GM19099 (cell line): ENCODE measurements around the gene SGIP1.

Source experiments
- POLR2A ChIP-seq: IDR thresholded peaks from 3 replicates; pipeline ENCODE4 v1.6.1; 2011; ENCODE audit warnings: low read depth; ENCODE audit not compliant: insufficient read length; ENCODE audit errors: extremely low read depth

SGIP1 gene

DNA sequence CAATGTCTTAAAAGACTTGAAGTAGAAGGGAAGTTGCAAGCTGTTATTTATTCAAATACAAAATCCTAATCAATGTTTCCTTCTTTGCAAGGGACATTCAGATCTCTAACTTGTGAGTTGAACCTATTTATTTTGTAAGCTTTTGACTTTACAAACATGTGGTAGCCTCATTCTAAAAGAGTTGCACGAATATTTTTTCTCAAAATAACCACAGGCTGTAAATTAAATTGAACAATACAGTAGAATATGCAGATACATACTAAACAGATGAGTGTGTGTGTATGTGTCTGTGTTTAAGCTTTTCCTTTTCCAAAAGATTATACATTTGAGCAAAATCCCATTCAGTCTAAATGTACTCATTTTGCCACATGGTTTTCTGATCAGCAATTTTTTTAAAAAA, 213.5 kb downstream of the SGIP1 start:
- TF ChIP-seq POLR2A: no peak

DNA sequence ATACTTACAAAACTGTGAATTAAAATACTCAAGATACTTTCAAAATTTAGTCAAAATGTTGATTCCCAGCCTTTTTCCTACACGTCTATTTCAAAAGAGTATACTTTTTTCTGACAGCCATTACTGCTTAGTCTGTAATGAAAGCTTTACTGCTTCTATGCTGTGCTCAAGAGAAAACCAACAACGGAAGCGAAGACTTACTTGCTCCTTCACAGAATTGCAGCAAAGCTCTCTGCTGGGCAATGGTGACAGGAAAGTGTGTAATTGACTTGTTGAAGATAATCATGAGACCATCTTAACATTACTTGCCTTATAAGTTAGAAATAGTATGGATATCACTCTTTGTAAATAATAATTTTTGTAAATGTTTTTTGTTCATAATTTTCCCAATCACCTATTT, 216.6 kb downstream of the SGIP1 start:
- TF ChIP-seq POLR2A: no peak

DNA sequence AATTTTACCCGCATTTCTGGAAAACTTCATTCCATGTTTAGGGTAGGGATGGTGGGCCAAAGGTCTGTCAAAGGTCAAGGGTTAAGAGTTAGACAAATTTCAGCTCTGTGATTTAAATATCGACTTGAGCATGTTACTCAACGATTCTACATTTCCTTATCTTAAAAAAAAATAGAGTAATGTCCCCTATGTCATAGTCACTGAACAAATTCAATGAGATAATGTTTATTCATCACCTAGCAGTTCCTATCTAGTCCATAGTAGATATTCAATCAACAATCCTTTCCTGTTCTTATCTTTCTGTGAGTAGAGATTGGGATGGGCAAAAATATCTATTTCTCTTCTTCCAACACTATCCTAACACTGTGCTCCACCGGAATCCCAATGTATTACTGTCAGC, 217.2 kb downstream of the SGIP1 start:
- no peak for TF ChIP-seq POLR2A

DNA sequence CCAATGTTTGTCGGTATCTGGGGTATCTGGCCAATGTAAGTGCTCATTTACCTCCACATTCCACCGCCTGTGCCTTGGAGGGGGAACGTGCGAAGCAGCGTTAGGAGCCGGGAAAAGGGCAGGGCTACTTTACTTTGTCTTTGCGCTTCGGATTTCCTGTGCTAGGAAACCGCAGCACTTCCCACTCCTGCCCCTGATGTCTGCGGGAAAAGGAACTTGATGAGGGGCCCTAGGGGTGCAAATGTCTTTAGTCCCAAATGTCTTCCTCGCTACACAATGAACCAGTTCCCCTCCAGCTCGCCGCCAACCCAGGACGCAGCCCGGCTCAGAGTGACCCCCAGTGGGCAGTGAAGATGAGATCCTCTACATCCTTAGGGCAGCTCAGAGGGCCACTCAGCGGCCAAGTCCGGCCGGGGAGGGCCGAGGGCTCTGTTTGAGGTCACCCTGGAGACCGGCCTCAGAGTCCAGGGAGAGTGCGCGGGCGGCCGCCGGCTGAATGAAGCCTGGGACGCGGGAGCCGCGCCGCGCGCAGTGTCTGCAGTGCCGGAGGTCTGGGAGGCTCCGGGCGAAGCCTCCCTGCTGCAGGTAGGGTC, 218.1 kb downstream of the SGIP1 start, which contains the start of gene DYNLT5:
Gene DYNLT5, plus strand, starts transcription at position 460 of the 593 bp plus-strand sequence. CDS start 2,200 bp downstream, outside the sequence.
- no peak for TF ChIP-seq POLR2A

DNA sequence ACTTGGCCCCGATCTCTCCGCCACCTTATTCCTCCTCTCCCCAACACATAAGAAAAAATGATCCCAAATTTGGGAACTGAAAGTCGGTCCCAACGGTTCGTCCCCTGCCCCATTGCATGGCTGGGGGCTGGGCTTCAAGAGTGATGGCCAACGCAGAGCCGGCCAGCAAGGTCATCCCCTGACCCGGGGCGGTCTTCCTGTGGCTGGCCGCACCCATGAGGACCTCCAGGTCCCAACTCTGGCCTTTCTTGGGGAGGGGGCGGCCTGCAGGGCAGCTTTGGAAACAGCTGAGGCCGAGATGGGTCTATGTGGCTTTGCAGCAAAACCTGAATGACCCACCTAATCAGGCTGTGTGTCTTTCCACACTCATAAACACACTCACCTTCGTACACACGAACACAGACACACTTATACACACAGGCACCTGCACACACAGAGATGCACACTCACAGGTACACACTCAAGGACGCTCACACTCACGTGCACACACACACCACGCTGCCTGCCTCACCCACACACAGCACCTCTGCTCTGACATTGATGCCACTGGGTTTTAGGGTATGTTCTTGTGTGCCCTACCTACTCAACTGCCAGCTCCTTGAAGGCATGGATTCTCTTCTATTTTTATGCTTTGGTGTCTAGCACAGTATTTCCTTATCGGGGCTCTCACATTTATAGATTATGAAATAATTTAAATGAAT, 218.9 kb downstream of the SGIP1 start:
- no peak for TF ChIP-seq POLR2A

DNA sequence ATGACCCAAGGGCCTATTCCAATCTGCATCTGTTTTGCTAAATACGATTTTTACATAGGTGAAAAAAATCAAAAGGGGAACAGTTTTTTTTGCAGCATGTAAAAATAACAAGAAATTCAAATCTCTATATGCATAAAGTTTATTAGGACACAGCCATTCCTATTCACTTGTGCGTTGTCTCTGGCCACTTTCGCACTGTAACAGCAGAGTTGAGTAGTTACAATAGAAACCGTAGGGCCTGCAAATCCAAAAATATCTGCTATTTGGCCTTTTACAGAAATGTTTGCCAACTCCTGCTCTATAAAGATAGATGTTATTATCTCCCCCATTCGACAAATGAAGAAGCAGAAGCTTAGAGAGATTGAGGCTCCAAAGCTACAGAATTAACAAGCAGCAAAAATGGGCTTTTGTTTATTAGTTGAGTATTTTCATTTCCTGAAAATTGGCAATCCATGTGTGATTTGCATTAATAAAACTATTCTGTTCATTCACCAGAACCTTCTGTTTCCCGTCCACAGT, 223.8 kb downstream of the SGIP1 start:
- TF ChIP-seq POLR2A: no peak

DNA sequence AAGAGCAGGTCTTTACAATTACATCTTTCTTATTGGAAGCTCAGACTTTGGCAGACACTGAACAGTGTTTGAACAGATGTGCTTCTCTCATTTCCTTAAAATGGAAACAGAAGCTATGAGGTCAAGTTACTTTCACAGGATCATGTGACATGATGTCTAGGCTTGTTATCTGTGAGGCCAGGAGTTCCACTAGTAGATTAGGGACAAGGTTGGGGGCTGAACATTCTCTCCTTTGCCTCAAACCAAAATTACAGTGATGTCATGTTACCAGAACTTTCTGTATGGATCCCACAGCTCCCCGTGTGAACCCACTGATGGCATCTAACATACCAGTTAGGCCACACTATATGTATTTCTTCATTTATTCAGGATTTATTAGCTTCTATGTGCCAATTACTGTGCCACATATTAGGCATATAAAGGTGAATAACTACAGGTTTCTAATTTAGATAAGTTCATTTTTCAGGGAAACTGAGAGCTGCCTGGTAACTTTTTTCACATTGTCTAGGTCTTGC, 224.3 kb downstream of the SGIP1 start:
- TF ChIP-seq POLR2A: no peak

DNA sequence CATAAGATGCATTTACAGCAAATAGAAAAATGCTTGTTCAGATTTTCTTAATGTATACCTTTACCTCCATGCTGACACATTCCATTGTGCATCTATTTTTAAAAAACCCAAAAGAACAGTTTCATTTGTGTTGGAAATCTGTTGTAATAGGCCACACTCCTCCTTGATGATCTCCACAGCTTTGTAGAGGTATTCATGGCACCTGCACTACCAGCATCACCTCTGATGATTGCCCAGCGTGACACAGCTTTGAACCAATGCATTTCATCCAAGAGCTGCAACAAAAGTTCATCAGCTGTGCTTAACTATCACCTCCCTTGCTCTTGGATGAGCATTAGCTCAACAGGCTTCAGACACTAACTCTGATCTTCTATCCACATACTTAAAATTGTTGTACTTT, 226.6 kb downstream of the SGIP1 start:
- no peak for TF ChIP-seq POLR2A

DNA sequence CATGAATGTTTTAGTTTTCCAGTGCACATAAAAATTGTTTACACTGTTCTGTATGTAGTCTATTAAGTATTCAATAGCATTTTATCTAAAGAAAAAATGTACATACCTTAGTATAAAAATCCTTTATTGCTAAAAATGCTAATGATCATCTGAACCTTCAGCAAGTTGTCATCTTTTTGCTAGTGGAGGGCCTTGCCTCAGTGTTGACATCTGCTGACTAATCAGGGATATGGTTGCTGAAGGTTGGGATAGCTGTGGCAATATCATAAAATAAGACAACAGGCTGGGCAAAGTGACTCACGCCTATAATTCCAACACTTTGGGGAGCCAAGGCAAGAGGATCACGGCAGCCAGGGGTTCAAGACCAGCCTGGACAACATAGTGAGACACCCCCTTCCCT, 227.3 kb downstream of the SGIP1 start:
- TF ChIP-seq POLR2A: no peak

DNA sequence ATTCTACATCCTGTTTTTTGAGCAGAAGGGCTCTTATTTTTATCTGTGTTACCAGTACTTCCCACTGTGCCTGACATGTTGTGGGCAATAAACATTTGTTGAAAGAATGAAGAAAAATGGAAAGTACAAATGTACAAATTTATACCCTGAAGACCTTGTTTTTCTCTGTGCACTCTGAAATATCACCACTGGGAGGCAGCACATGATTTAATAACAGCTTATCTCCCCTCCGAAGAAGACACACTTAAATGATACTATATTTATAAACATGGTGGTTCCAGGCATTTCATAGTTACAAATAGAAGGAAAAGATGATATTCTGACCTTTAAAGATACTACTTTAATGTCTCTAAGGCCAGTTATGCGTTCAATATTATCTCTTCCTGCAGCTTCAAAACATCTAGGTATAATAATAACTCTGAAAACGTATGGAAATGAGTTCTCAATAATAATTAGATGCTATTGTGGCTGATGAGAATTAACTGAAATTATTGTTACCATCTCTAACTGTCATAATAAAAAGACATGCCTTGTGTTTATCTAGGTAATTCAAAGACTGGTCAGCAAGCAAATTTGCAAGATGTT, 231.1 kb downstream of the SGIP1 start:
- TF ChIP-seq POLR2A: no peak

DNA sequence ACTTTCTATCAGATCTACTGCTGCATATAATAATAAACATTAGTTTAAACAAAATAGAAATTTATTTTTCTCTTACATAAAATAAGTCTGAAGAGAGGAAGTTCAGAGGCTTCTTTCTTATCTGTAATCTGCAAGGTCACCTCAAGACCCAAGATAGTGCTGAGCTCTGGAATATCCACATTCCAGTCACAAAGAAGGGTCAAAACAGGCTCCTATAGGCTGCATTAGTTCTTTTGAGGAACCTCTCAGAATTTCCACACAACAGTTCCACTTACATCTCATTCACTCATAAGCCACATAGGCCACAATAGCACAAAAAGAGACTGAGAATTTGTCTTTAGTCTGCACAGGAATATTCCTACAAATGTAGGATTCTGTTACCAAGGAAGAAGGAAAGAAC, 233.7 kb downstream of the SGIP1 start:
- TF ChIP-seq POLR2A: no peak

DNA sequence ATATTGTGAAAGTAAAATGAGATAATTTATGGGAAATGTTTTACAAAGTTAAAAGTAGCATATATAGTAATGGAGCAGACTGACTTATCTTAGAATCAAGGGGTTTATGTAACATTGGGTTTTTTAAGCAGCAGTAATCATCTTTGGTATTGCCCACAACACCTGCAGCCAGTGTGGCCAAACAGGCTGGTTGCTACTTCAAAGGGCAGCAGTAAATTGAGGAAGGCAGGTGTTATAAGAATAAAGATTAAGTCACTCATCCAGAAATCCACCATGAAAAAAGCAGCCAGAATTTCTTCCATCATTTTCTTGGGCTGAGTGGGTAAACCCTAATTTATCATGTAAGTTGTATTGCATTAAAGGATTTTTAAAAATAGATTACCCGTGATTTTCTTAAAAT, 235.0 kb downstream of the SGIP1 start:
- TF ChIP-seq POLR2A: no peak

DNA sequence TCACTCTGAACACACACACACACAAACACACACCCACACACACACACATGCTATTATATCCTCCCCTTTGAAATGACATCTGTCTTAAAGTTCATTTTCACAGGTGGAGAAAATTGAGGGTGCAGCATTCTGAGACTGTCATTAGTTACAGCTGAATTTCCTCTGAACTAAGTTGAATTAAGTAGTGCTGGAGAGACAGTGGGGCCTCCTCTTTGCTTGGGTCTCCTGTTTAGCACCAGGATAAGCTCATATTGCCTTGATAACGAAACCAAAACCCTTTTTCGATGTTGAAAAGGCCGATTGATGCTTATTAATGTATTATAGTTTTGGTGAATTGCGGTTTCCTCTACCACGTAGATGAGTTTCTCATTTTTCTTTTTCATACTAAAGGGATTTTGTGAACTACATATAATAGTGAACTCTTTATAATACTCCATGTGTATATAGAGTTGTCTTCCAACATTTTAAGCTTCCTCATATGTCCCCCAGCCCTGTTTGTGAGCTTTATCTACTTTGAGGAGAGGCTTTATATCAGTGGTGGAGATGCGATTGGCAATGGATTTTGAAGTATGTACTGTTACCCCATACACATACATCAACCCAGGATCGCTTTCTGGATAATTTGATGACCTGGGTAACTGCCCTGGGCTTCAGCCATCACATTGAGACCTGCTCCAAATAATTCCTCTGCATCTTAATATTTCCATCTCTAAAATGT, 235.7 kb downstream of the SGIP1 start:
- no peak for TF ChIP-seq POLR2A

DNA sequence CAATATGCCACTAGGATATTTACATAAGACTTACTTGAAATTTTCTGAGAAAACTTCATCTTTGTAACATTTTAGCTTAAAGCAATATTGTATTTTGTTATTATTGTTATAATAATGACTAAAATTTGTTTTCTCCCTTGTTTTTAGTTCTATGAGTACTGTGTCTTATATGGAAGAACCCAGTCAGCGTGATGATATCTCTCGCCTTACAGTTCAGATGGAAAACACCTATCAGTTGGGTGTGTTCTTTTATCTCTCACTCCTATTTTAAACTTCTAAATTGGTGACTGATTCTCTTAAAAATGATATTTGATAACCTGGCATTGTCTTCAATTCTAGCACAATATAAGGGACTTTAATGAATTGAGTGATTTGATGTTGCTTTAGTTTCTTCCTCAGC, 236.3 kb downstream of the SGIP1 start:
- no peak for TF ChIP-seq POLR2A

DNA sequence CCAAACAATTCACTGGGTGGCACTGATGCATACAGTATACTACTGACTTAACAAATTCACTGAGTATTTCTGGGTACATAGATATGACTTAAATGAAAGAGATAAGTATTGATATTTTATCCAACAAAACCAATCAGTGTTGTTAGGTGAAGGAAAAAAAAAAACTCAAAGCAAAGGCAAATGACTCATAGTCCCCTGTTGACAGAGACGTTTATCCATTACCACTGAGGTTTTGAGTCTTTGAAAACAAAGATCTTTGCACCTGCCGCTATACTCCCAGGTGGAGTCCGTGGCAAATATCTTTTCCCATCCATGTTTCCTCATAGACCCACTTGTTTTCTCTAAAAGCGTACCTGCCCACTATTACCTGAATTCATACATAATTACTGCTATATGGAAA, 236.7 kb downstream of the SGIP1 start:
- no peak for TF ChIP-seq POLR2A
